Kidney (tissue), 14 donors: ENCODE data around the gene HDAC1. TPM values are rescaled to one million over a fixed set of nuclear protein-coding genes. Genes with fewer than 3 reads are reported as not detected.

ENCODE experiments used
- DNase-seq, 5 donors: peaks; one replicate each; pipeline ENCODE4 v3.0.0-alpha.2; 2013 to 2020
- FAIRE-seq: peaks from 2 replicates; lab custom pipeline; 2012; peaks lifted over from hg19 to GRCh38; lab: Jason Lieb, UNC
- H3K27ac ChIP-seq, 2 donors: one replicate each; pipeline ENCODE4 v1.7.0; 2013; ENCODE audit warnings: low read depth in 2 of 2, low read length in 2 of 2, inconsistent platforms in 1 of 2
- H3K27me3 ChIP-seq: one replicate; pipeline ENCODE4 v1.7.1; 2013; ENCODE audit warnings: low read length, inconsistent platforms; ENCODE audit not compliant: control insufficient read depth, insufficient read depth
- H3K36me3 ChIP-seq, 3 donors: one replicate each; pipeline versions ENCODE4 v1.7.0 to v1.7.1; 2013; ENCODE audit warnings: low read length in 3 of 3, control low read depth in 1 of 3, inconsistent platforms in 1 of 3; ENCODE audit not compliant: insufficient read depth in 3 of 3, control insufficient read depth in 2 of 3
- H3K4me1 ChIP-seq, 3 donors: one replicate each; pipeline versions ENCODE4 v1.7.0 to v1.7.1; 2013; ENCODE audit warnings: low read length in 3 of 3, inconsistent platforms in 1 of 3, low read depth in 1 of 3; ENCODE audit not compliant: control insufficient read depth in 2 of 3, insufficient read depth in 2 of 3
- H3K4me3 ChIP-seq, 3 donors: one replicate each; pipeline versions ENCODE4 v1.7.0 to v1.8.1; 2013; ENCODE audit warnings: low read length in 3 of 3, control low read depth in 1 of 3, inconsistent platforms in 1 of 3
- H3K9ac ChIP-seq, 3 donors: one replicate each; pipeline versions ENCODE4 v1.7.0 to v1.7.1; 2013; ENCODE audit warnings: low read length in 3 of 3, control low read depth in 1 of 3, inconsistent platforms in 1 of 3
- H3K9me3 ChIP-seq, 3 donors: one replicate each; pipeline versions ENCODE4 v1.7.0 to v1.7.1; 2013; ENCODE audit warnings: low read length in 3 of 3, control low read depth in 1 of 3, inconsistent platforms in 1 of 3; ENCODE audit not compliant: control insufficient read depth in 2 of 3, insufficient read depth in 1 of 3
- CTCF ChIP-seq: IDR thresholded peaks from 3 replicates; pipeline ENCODE4 v1.5.1; 2012; ENCODE audit warnings: mild to moderate bottlenecking, moderate library complexity, borderline replicate concordance; ENCODE audit not compliant: insufficient read depth; ENCODE audit errors: extremely low read depth
- intact Hi-C: fragments of 100-400 bp; cut with DNase I; formaldehyde crosslinking; loops from one replicate; pipeline ENCODE4 v1.11.1; 2022
- polyA plus RNA-seq: library from polyadenylated mRNA; stranded (reverse); fragments of 350-450 nt; fragmentation: Illumina TruSeq; extraction: RNeasy Lipid Tissue Mini Kit (QIAGEN cat#74804); gene quantifications from one replicate; pipeline ENCODE4 v1.2.3, GENCODE V29; 2014; ENCODE audit warnings: low read depth, low replicate concordance; ENCODE audit not compliant: insufficient read depth
- total RNA-seq: library from RNA; stranded (reverse); fragmentation: NEBNext Ultra II Directional; extraction: Animal tissue kit (Norgen Biotek cat#: 25700); gene quantifications from one replicate; pipeline ENCODE4 v1.2.1, GENCODE V29; 2021
- donor health status: control.
- donor health status: control.
- donor health status: control.
- donor health status: control.
- donor health status: control.
- donor health status: DM: yes; HTN: yes; CAD: no.
- donor health status: Normal renal cell carcinoma (clear cell type).

The HDAC1 gene
- total and polyA plus RNA-seq, 2 donors from 2014 or later, result 68.8 to 89.7 TPM

- H3K4me3 ChIP-seq, result no peak overlapping the region
- H3K4me1 ChIP-seq, result no peaks in the 10 kb centered on the region
- no peak overlapping the region for H3K9ac ChIP-seq
- H3K27me3 ChIP-seq, result no peaks in the 10 kb centered on the region
- DNase-seq (no peak), FAIRE-seq (no peak)
- TF ChIP-seq CTCF, result no peak
- H3K9me3 ChIP-seq, result no peaks in the 10 kb centered on the region
- H3K27ac ChIP-seq, result no peak overlapping the region
- H3K36me3 ChIP-seq, result peaks cover 5 to 15% (median 9%) of the 10 kb centered on the region in 3 donors
- intact Hi-C loops, result no loop called here
Measured at GRCh38 chr1:32307324-32307723, 15.4 kb downstream of the HDAC1 start.

- H3K27ac ChIP-seq, result no peak overlapping the region
- intact Hi-C loops, result no loop called here
- FAIRE-seq, result no peak
Measured at GRCh38 chr1:32309960-32310359, 18.1 kb downstream of the HDAC1 start.

GRCh38 chr1:32311709-32312393 is 20.0 kb downstream of the HDAC1 start:
- peak in 1 of 5 donors; percentile 19 for DNase-seq
- no peaks in the 10 kb centered on the region for H3K9me3 ChIP-seq
- H3K36me3 ChIP-seq, result peaks cover 0 to 4% (median 3%) of the 10 kb centered on the region in 3 donors
- no peak overlapping the region for H3K27ac ChIP-seq
- no peak overlapping the region for H3K9ac ChIP-seq
- no peak for FAIRE-seq
- intact Hi-C loops, result no loop called here
- no peak for TF ChIP-seq CTCF
- H3K4me1 ChIP-seq, result no peaks in the 10 kb centered on the region
- H3K27me3 ChIP-seq, result no peaks in the 10 kb centered on the region
- H3K4me3 ChIP-seq, result no peak overlapping the region

More at GRCh38 chr1:32309960-32310359, 18.1 kb downstream of the HDAC1 start:
- Histone ChIP-seq H3K36me3 (peaks cover 1 to 5% (median 4%) of the 10 kb centered on the region in 3 donors), H3K9ac (no peak overlapping the region), H3K27me3 (no peaks in the 10 kb centered on the region), H3K4me1 (no peaks in the 10 kb centered on the region), H3K4me3 (no peak overlapping the region), H3K9me3 (no peaks in the 10 kb centered on the region)
- TF ChIP-seq CTCF, result no peak
- no peak for DNase-seq

GRCh38 chr1:32316903-32317277 is 25.0 kb downstream of the HDAC1 start:
- DNase-seq (no peak), FAIRE-seq (no peak)
- TF ChIP-seq CTCF, result no peak
- no peak overlapping the region for H3K9ac ChIP-seq
- intact Hi-C loops, result no loop called here
- H3K27me3 ChIP-seq, result no peaks in the 10 kb centered on the region
- H3K36me3 ChIP-seq, result peaks cover 0 to 14% (median 12%) of the 10 kb centered on the region in 3 donors
- H3K27ac ChIP-seq, result no peak overlapping the region
- peaks cover 0 to 2% (median 0%) of the 10 kb centered on the region in 3 donors for H3K4me1 ChIP-seq
- H3K9me3 ChIP-seq, result no peaks in the 10 kb centered on the region
- no peak overlapping the region for H3K4me3 ChIP-seq
